IMR-90 (cell line): ENCODE results near the gene PITHD1. TPM values are rescaled to one million over a fixed set of nuclear protein-coding genes. Genes with fewer than 3 reads are reported as not detected.

Experiments used
- ATAC-seq: fragments of 200-7000 bp; cut with Tn5 transposase; 2 replicates; pipeline ENCODE4 v1.9.1; 2020; ENCODE audit warnings: low read depth, mild to moderate bottlenecking, moderate library complexity
- BruUV-seq: library from RNA; stranded (reverse); fragments of 400-500 nt; replicated peaks from 2 replicates; lab custom pipeline; 2021; lab: Mats Ljungman, UMichigan
- CTCF ChIA-PET: fragments of 300-600 bp; formaldehyde crosslinking; extraction: SDS; loops from one replicate; lab custom pipeline; 2021; ENCODE audit warnings: antibody characterized with exemption; lab: Yijun Ruan, JAX
- POLR2A ChIA-PET: fragments of 300-600 bp; sonication (Branson Sonifier 250); formaldehyde crosslinking; loops from one replicate; lab custom pipeline; 2022; ENCODE audit warnings: antibody characterized with exemption; ENCODE audit not compliant: unreplicated experiment; lab: Charles Lee
- DNase-seq: peaks from one replicate; pipeline ENCODE4 v3.0.0; 2013
- H2AFZ ChIP-seq: replicated peaks from 2 replicates; pipeline ENCODE3; 2013; ENCODE audit warnings: low read length, mild to moderate bottlenecking; ENCODE audit not compliant: poor library complexity
- H2AK5ac ChIP-seq: 2 replicates; pipeline ENCODE4 v1.6.1; 2013; ENCODE audit warnings: low read depth, low read length, inconsistent platforms
- H2AK9ac ChIP-seq: replicated peaks from 2 replicates; pipeline ENCODE3; 2013; ENCODE audit warnings: mild to moderate bottlenecking, low read depth, low read length, moderate library complexity; ENCODE audit not compliant: poor library complexity
- H2BK120ac ChIP-seq: 2 replicates; pipeline ENCODE4 v1.6.1; 2013; ENCODE audit warnings: low read depth, low read length, inconsistent platforms
- H2BK15ac ChIP-seq: 3 replicates; pipeline ENCODE4 v1.6.1; 2013; ENCODE audit warnings: low read depth, low read length, inconsistent platforms
- H2BK20ac ChIP-seq: 2 replicates; pipeline ENCODE4 v1.6.1; 2013; ENCODE audit warnings: low read depth, mild to moderate bottlenecking, inconsistent platforms, low read length, moderate library complexity
- H2BK5ac ChIP-seq: 2 replicates; pipeline ENCODE4 v1.6.1; 2013; ENCODE audit warnings: mild to moderate bottlenecking, low read depth, low read length, inconsistent platforms; ENCODE audit not compliant: poor library complexity, severe bottlenecking
- H3K14ac ChIP-seq: replicated peaks from 2 replicates; pipeline ENCODE4 v1.6.1; 2013; ENCODE audit warnings: low read depth, low read length, inconsistent platforms
- H3K18ac ChIP-seq: 2 replicates; pipeline ENCODE4 v1.6.1; 2013; ENCODE audit warnings: low read depth, low read length, control low read depth
- H3K23ac ChIP-seq: 2 replicates; pipeline ENCODE4 v1.6.1; 2013; ENCODE audit warnings: low read depth, low read length, inconsistent platforms
- H3K27ac ChIP-seq: 2 replicates; pipeline ENCODE4 v1.5.1; 2013; ENCODE audit warnings: mild to moderate bottlenecking, control low read depth, low read length; ENCODE audit not compliant: insufficient read depth
- H3K27me3 ChIP-seq: 2 replicates; pipeline ENCODE4 v1.6.1; 2013; ENCODE audit warnings: low read length; ENCODE audit not compliant: control insufficient read depth, insufficient read depth
- H3K36me3 ChIP-seq: 2 replicates; pipeline ENCODE4 v1.6.1; 2013; ENCODE audit warnings: low read length, mixed read lengths; ENCODE audit not compliant: control insufficient read depth, insufficient read depth
- H3K4ac ChIP-seq: 2 replicates; pipeline ENCODE4 v1.6.1; 2013; ENCODE audit warnings: low read depth, low read length, inconsistent platforms
- H3K4me1 ChIP-seq: 2 replicates; pipeline ENCODE4 v1.6.1; 2013; ENCODE audit warnings: low read length, mixed read lengths; ENCODE audit not compliant: control insufficient read depth, insufficient read depth
- H3K4me2 ChIP-seq: 2 replicates; pipeline ENCODE4 v1.6.1; 2013; ENCODE audit warnings: low read depth, mild to moderate bottlenecking, control low read depth, low read length, moderate library complexity
- H3K4me3 ChIP-seq: 2 replicates; pipeline ENCODE4 v1.5.1; 2013; ENCODE audit warnings: low read depth, mild to moderate bottlenecking, control low read depth, low read length, moderate library complexity; ENCODE audit not compliant: insufficient read depth
- H3K56ac ChIP-seq: 2 replicates; pipeline ENCODE4 v1.6.1; 2013; ENCODE audit warnings: low read length, inconsistent platforms; ENCODE audit not compliant: insufficient read depth; ENCODE audit errors: extremely low read depth
- H3K79me1 ChIP-seq, 2 experiments: 2 replicates each; pipeline ENCODE4 v1.6.1; 2013; ENCODE audit warnings: low read length in 2 of 2, inconsistent platforms in 1 of 2, low read depth in 1 of 2
- H3K9ac ChIP-seq: 2 replicates; pipeline ENCODE4 v1.6.1; 2013; ENCODE audit warnings: low read depth, low read length, control low read depth
- H3K9me1 ChIP-seq: 2 replicates; pipeline ENCODE4 v1.6.1; 2013; ENCODE audit warnings: low read length, inconsistent platforms; ENCODE audit not compliant: insufficient read depth
- H3K9me3 ChIP-seq: 2 replicates; pipeline ENCODE4 v1.6.1; 2013; ENCODE audit warnings: low read length; ENCODE audit not compliant: control insufficient read depth, insufficient read depth
- H4K20me1 ChIP-seq: 2 replicates; pipeline ENCODE4 v1.6.1; 2013; ENCODE audit warnings: low read length, inconsistent platforms; ENCODE audit not compliant: insufficient read depth
- H4K5ac ChIP-seq: 2 replicates; pipeline ENCODE4 v1.6.1; 2013; ENCODE audit warnings: mild to moderate bottlenecking, low read depth, low read length, control low read depth
- H4K8ac ChIP-seq, 2 experiments: 2 replicates each; pipeline ENCODE4 v1.6.1; 2013; ENCODE audit warnings: low read depth in 2 of 2, low read length in 2 of 2, control low read depth in 1 of 2, inconsistent platforms in 1 of 2
- H4K91ac ChIP-seq: 2 replicates; pipeline ENCODE4 v1.6.1; 2013; ENCODE audit warnings: low read depth, low read length, inconsistent platforms; ENCODE audit not compliant: insufficient read depth
- MAFK ChIP-seq: IDR thresholded peaks from 2 replicates; pipeline ENCODE4 v1.6.1; 2012; ENCODE audit warnings: low read depth, low read length, improper control_type of control experiment
- WGBS, 2 experiments: methylation state at CpG; one replicate each; pipeline versions ENCODE4 v1.1.5 to v1.1.7; 2013; ENCODE audit warnings: missing lambda C conversion rate in 2 of 2; ENCODE audit not compliant: insufficient read length in 1 of 2; ENCODE audit errors: extremely low coverage in 2 of 2; 5-methylcytosine and 5-hydroxymethylcytosine counted together
- dilution Hi-C: fragments of 300-500 bp; cut with HindIII; formaldehyde crosslinking; loops from one replicate; pipeline ENCODE4 v1.14.3; 2018; ENCODE audit warnings: low sequenced_read_pairs; ENCODE audit not compliant: unreplicated experiment
- in situ Hi-C: fragments of 300-500 bp; cut with MboI; formaldehyde crosslinking; loops from 3 replicates; pipeline ENCODE4 v1.14.3; 2019; ENCODE audit warnings: low sequenced_read_pairs, inconsistent platforms, mixed read lengths
- intact Hi-C: fragments of 100-400 bp; cut with micrococcal nuclease; formaldehyde crosslinking; loops from 2 replicates; pipeline ENCODE4 v1.10.0; 2022
- polyA plus RNA-seq, 3 experiments: library from polyadenylated mRNA; depleted of rRNA; stranded (reverse); fragments of >200 nt; gene quantifications; 2 replicates each; pipeline ENCODE4 v1.2.3, GENCODE V29; 2012; ENCODE audit warnings: low replicate concordance in 1 of 3
- total RNA-seq: library from RNA; depleted of rRNA; stranded (reverse); fragments of >200 nt; gene quantifications from 2 replicates; pipeline ENCODE4 v1.2.3, GENCODE V29; 2012

The PITHD1 gene
- total and polyA plus RNA-seq, 2 of the 4 experiments (the other 2 are of a cell fraction), result 23.8 to 32.0 TPM

GRCh38 chr1:23796466-23797271, 18.5 kb downstream of the PITHD1 start:
- intact Hi-C loops, result no loop called here
- no peak overlapping the region for H4K8ac ChIP-seq
- H2BK20ac ChIP-seq, result no peak overlapping the region
- ChIA-PET CTCF (no interaction called here), POLR2A (no interaction called here)
- H4K5ac ChIP-seq, result no peak overlapping the region
- H4K91ac ChIP-seq, result no peak overlapping the region
- H3K4ac ChIP-seq, result no peak overlapping the region
- ATAC-seq (no peak), DNase-seq (no peak)
- dilution Hi-C loops, result no loop called here
- H3K18ac ChIP-seq, result no peak overlapping the region
- TF ChIP-seq MAFK, result no peak
- peaks cover 10% of the 10 kb centered on the region; the same call in 1 of the 2 replicates for H4K20me1 ChIP-seq
- no peak overlapping the region for H2BK120ac ChIP-seq
- H2AFZ ChIP-seq, result no peak overlapping the region
- no peak overlapping the region for H2BK5ac ChIP-seq
- H3K36me3 ChIP-seq, result peaks cover 28% of the 10 kb centered on the region
- H3K56ac ChIP-seq, result no peak overlapping the region
- in situ Hi-C loops, result no loop called here
- no peak overlapping the region for H3K4me3 ChIP-seq
- peaks cover 18 to 57% of the 10 kb centered on the region in 2 experiments for H3K79me1 ChIP-seq
- peak overlapping the region; percentile 65 for H2AK9ac ChIP-seq
- H3K9ac ChIP-seq, result no peak overlapping the region
- peaks cover 12% of the 10 kb centered on the region for H3K4me1 ChIP-seq
- H3K23ac ChIP-seq, result no peak overlapping the region
- no peak overlapping the region for H2BK15ac ChIP-seq
- H3K9me3 ChIP-seq, result no peaks in the 10 kb centered on the region
- H3K27me3 ChIP-seq, result no peaks in the 10 kb centered on the region
- no peak overlapping the region for H3K27ac ChIP-seq
- no peak overlapping the region for H2AK5ac ChIP-seq
- no peak overlapping the region for H3K4me2 ChIP-seq
- 98% methylated on average over 6 of the region's 17 CpGs; no CpG with 5 or more reads in 1 of the 2 experiments for WGBS, 2 experiments
- BruUV-seq, result no TSS peak
- peaks cover 9% of the 10 kb centered on the region for H3K9me1 ChIP-seq
- H3K14ac ChIP-seq, result no peak overlapping the region
